ENCODE data around the gene ZMYND10.
"Not testable (repeated sequence)": the region's sequence is repeated elsewhere in the genome, so short reads cannot be mapped to it uniquely, and the experiment has no call there.

ZMYND10 gene

DNA sequence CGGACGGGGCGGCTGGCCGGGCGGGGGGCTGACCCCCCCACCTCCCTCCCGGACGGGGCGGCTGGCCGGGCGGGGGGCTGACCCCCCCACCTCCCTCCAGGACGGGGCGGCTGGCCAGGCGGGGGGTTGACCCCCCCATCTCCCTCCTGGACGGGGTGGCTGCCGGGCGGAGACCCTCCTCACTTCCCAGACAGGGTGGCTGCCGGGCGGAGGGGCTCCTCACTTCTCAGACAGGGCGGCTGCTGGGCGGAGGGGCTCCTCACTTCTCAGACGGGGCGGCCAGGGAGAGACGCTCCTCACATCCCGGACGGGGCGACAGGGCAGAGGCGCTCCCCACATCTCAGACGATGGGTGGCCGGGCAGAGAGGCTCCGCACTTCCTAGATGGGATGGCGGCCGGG lies 33.5 kb downstream of the ZMYND10 start:
- DNase-seq: not testable (repeated sequence)

DNA sequence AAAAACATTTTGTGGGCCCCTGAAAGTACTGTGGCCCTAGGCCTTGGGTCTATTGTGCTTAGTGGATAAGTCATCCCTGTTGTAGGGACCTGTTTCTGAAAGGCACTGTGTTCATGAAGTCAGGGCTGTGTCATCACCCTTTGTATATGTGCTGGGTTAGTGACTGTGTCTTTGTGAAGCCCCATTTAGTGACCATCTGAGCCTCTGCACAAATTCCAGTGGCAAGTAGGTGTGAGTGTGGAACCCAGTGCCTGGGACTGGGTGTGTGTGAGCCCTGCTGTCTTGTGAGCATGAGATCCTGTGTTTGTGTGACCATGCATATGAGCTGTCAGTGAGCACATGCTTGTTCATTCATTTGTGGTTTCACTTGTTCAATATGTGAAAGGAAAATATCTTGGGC lies 40.9 kb downstream of the ZMYND10 start:
- no peak for DNase-seq

DNA sequence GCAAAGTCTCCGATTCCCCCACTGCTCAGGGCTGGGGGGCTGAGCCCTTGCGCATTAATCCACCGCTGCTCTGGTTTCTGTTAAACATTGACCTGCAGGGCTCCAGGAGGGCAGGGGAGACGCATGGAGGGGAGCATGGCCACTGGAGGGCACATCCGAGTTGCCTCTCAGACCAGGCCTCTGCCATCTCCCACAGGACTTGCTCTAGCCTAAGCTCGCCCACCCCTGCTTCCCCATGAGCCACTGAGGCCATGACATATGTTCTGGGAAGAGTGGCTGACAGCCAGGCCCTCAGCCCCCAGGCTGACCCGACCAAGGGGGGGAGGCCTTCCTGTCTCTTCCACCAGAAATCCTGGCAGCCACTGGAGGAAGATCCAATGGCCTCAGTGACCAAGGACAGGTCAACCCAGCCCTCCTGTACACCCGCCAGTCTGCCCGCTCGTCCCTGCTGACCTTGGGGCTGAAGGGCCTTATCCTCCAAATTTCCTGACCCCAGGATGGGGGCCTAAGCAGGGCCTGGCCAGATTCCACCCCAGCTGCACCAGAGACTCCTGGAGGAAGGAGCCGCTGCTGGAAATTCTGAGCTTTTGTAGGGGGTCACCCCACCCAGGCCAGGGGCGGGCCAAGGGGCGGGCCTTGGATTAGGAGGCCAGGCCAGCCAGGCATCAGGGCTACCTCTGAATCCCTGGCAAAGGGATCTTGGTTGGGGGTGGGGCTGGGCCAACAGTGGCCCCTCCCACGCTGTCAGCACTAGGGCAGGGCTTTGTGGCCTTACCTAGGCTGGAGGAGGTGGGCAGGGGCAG lies 42.3 kb downstream of the ZMYND10 start, which contains the start of gene HYAL1:
HYAL1 (minus strand) TSS at position 562 of the 803 bp plus-strand sequence. CDS start 618 bp downstream, outside the sequence.
- peak in 1 of 56 donors; percentile 30 for DNase-seq

DNA sequence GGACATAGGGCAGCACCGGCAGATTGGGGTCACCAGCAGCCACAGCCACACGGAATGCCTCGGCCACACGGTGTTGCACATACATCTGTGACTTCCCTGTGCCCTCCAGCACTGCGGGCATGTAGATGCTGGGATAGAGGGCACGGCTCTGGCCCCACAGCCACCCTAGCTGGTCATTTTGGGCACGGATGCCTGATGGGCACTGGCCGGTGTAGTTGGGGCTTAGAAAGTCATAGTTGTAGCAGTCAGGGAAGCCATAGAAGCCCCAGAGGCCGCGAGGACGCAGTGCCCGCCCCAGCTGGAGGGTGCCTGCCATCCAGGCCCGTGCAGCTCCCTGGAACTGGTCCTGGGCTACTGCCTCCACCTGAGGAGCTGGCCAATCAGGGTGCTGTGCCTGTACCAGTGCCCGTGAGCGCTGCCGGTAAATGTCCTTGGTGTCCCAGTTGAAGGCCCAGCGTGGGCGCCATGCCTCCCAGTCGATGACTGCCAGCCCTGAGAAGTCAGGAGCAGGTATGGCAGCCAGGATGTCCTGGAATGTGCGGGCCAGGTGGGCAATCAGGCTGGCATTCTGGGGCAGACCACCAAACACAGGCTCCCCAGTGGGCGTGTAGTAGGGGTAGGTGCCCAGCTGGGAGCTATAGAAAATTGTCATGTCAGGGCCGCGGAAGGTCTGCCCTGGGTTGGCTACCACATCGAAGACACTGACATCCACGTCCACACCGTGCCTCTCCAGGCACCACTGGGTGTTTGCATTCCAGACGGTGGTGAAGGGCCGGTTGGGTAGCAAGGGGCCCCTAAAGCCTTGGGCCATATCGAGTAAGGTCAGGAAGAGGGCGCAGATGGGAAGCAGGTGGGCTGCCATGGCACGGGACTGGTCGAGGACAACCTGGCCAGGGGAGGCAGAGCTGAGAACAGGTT lies 43.2 kb downstream of the ZMYND10 start:
- DNase-seq: no peak

DNA sequence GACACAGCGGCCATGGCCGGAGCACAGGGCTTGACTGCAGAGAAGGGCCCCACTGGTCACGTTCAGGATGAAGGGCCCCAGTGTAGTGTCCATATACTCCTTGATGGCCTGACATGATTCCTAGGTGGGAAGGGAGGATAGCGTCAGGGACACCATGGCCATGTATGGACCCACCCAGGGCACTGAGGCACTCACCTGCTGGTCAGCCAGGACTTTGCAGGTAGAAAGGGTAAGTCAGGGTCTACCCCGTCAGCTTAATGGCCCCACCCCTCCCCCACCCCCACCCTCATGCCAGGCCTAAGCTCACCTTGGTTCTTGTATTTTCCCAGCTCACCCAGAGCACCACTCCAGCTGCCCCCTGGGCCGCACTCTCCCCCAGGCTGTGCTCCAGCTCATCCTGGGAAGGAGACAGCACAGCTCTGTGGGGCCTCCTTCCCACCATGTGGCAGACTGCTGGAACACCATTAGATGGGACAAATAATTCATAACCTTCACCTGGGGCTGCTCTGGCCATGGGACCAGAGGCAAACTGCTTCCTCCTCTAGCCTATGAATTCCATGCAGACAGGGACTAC lies 44.8 kb downstream of the ZMYND10 start:
- no peak for DNase-seq

DNA sequence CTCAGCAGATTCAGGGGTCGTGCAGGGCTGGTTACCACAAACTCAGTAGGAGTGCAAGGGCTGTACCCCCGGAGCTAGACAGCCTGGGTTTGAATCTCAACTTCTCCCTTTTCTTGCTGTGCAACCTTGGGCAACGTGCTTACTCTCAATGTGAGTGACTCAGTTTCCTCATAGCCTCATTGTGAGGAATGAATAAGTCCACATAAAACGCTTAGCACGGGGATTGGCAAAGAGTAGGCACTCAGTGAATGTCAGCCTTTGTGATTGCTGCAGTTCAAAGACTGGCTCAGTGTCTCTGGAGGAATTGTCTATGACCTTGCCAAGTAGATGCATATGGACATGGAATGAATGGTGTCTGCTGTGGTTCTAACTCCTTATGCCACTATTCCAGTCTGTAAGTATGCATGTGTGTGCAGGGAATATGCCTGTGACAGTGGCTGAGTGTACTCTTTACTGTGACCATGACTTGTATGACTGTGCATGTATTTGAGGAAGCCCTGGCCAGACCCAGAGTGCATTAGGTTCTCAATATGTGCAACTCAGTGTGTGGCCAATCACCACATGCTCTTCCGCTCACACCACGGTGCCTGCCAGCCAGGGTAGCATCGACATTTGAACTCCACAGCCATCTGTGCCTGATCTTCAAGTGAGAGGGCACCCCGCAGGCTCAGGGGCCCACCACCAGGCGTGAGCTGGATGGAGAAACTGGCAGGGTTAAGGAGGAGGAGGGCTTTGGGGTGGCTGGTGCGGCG lies 45.4 kb downstream of the ZMYND10 start:
- DNase-seq: peak in 33 of 56 donors; percentile 26 to 84 (median 67)

DNA sequence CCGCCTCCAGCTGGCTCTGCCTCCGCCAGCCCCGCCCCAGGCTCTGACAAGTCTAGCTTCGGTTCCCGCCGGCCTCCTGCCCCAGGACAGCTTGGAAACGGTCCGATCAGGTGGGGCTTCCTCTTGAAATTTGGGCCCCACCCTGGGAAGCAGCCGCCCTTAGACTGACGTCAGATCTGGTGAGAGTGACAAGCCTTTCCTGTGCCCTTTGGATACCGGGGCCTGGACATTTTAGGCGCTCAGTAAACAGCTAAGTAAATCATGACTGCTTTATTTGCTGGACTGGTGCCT lies 45.9 kb downstream of the ZMYND10 start:
- no peak for DNase-seq

DNA sequence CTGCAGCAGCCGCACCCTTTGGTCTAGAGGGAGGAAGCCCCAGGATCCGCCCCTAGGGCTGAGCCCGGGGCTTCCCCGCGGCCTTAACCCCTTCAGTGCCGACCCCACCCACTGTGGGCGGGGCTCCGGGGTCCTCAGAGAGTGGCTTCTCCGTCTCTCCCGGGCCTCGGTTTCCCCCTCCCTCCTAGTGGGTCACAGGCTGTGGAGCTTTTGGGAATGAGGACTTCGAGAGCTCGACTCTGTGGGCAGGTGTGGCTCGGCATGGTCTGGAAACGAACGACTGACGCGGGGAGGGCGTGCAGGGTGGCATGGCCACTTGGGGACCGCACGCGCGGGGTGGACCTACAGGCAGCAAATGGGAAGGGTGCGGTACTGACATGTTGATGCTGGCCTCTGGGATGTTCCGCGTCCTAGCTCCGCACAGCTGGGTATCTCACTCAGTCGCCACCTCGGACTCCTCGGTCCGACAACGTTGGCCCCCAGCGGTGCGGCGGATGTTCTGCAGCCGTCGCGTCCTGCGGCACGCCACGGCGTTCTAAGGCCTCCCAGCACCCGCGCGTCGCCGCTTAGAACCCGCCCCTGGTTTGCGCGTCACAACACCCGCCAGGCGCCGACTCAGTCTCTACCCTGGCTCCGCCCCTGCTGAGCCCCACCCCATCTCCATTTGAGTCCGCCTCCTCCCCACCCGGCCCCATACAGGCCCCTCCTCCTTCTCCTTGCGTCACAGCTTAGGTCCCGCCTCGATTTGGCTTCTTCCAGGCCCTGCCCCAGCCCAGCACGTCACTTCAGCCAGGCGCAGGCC lies 46.5 kb downstream of the ZMYND10 start, which contains the start of the genes HYAL3 and NAA80:
HYAL3 (minus strand) TSS at position 570 of the 802 bp plus-strand sequence. CDS start 3,803 bp downstream, outside the sequence.
NAA80 (minus strand) TSS at position 570 of the 802 bp plus-strand sequence. CDS start 1,942 bp downstream, outside the sequence.
- DNase-seq: peak; percentile 33 to 100 (median 99)

DNA sequence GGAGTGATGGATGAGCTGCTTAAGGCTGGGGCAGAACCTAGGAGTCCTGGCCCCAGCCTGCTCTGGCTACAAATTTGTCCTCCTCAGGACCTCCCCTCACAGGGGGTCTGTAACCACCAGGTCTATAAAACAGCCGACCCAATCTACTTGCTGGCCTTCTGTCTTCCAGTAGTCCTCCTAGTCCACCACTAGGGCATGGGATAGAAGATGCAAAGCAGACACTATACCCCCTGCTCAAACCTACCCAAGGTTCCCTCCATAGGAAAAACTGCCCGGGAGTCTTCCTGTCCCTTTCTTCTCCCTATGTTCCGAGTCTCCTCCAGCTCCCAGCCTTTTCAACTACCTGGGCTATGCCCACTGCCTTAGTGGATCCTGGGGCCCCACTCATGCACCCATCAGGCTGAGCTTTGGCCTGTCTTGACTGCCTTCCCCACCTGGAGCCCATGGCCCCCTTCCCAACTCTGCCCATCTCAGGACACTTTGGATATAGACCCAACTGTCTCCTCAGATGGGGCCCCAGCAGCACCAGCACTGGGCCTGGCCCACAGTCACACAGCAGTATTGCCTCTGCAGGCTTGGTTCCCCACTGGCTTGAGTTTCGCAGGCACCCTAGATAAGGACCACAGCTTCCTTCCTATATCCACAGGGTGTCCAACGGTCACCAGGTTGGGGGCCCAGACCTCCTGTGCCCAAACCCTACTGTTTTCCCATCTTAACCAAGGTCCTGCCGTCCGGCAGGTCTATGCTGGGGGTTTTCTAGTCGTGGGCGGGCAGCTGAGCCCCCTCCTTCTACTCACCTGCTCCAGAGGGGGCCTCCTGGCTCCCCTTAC lies 47.4 kb downstream of the ZMYND10 start:
- DNase-seq: no peak

DNA sequence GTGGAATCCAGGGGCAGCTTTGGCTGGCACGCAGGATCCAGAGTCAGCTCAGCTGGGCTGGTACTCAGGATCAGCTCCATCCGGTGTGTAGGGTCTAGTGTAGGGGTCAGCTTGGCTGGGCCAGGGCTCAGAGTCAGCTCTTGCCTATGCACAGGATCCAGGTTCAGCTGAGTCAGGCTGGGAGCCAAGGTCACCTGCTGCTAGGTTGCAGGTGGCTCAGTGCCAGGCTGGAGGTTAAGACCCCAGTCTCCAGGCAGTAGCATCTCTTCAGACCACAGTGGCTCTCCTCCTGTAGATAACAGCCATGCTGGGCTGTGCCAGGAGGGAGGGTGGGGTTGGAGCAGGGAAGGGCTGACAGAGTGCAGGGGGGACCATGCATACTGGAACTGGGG lies 48.2 kb downstream of the ZMYND10 start:
- no peak for DNase-seq

DNA sequence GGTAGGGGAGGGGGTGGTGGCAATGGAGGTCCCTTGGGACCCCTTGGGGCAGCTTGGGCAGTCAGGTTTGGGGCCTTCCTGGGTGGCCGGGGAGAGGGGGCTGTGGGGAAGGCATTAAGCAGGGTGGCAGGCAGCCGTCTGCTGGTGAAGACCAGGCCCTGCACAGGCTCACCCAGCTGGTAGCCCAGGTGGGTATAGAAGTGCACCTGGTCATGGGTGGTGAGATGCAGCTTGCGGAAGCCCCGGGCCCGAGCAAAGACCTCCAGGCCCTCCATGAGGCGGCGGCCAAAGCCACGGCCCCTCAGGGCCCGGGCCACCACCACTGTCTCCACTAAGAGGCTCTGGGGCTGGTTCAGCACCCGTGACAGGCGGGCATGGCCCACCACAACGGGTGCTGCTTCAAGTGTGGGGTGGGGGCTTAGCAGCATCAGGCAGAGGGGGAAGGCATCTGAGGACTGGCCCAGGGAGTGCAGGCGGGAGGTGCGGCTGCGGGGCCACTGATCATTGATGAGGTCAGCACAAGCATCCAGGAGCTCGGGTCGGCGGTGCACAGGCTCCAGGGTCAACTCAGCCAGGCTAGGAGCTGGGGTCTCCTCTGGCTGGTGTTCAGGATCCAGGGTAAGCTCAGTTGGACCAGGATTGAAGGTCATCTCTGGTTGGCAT lies 48.7 kb downstream of the ZMYND10 start:
- DNase-seq: no peak

DNA sequence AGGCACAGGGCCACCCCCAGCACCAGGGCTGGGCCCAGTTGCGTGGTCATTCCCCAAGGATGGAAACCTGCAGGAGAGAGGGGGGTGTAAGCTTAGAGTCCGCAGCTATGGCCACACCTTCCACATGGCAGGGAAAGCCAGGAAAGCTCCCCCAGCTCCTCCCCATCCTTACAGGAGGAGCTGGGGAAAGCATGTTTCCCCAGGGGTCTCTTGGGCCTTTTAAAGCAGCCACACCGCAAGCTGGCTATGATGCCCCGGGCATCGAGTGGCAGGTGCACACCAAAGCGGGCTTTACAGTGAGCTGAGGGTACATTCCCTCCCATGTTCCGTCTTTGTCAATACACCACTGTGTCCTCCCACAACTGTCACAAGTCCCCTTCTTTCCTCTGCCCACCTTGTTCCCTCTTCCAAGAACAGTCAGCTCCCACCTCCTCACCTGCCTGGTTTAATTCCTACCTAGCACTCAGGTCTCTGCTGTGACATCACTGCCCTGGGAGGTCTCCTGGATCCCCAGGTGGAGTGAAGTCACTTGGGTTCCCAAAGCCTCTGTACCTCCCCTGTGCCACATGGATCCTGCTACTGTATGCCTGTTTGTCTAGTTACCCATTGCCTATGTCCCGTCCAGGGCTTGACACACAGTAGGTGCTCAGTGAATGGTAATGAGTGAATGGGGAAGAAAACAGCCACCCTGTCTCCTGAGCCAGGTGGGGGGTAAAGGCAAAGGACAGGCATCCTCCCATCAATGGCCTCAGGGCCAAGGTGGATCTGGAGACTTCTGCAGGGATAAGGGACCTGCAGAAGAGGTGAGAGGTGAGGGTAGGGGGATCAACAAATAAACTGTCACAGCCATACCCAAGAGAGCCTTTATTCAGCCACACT lies 49.7 kb downstream of the ZMYND10 start:
- DNase-seq: no peak

DNA sequence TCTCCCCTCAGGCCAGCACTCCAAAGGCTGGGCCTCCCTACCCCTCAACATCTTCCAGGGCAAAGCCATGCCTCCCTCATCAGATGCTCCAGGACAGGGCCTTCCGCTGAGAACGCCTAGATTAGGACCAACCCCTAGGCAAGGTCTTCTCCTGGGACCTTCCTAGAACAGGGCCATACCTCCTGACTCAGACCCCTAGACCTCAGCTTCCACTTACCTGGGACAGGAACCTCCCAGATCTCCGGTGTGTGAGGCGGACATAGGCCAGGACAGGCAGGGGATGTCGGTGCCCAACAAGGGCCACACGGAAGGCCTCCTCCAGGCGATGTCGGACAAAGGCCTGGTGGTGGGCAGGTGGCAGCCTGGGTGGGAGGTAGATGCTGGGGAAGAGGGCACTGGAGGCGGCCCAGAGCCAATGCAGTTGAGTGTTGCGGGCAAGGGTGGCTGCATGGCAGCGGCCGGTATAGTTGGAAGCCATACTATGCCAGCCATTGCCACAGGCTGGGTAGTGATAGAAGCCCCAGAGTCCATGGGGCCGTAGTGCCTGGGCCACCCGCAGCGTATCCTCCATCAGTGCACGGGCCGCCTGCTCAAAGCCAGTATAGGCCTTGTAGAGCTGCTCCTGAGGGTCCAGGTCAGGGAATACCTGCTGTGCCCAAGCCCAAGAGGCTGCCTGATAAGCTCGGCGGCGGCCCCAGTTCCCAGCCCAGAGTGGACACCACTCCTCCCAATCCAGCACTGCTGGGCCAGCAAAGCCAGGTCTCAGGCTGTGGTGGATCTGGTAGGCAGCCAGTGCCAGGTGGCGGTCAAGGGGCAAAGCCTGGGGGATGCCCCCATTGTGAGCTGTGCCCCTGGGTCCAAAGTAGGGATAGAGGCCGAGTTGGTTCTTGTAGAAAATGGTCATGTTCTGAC lies 50.8 kb downstream of the ZMYND10 start:
- DNase-seq: no peak

DNA sequence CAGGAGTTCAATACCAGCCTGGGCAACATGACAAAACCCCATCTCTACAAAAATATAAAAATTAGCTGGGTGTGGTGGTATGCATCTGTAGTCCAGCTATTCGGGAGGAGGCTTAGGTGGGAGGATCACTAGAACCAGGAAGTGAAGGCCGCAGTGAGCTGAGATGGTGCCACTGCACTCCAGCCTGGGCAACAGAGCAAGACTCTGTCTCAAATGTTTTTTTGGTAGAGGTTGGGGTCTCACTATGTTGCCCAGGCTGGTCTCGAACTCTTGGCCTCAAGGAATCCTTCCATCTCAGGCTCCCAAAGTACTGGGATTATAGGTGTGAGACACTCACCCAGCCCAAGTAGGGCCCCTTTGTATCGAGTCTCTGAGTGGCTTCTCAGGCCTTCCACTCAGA lies 51.4 kb downstream of the ZMYND10 start:
- DNase-seq: no peak

DNA sequence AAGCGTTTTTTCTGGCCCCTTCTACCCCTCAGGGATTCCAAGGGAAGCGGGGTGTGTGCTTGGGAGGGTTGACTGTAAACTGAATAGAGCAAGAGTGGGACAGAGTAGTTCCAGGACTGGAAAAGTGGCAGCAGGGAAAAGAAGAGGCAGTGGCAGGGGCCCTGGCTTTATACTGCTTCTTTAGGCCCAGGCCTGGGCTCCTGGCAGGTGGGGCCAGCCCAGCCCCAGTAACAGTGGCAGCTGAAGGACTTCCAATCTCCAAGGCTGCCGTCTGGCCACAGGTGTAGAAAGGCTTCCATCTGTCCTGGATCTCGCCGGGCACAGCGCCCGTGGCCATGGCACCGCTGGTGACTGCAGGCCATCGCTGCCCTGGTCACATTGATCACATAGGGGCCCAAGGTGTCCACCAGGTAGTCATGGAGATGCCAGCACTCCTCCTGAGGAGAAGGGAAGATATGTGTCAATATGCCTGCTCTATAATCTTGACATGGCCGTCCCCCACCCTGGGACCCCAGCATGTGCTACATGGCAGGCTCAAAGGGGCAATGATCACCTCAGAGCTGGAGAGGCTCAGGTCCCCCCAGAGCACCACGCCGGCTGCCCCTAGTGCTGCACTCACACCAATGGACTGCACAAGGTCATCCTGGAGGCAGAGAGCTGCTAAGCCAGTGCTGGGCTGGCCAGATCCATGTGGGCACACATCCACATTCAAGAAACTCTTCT lies 52.3 kb downstream of the ZMYND10 start:
- DNase-seq: no peak

Data from amygdala (tissue), 56 donors.